GM06990 (cell line): Measurements from ENCODE around the gene FBXL12.
A peak's percentile ranks its signal among the peaks of the same experiment; 100 is the strongest.

Source experiments
- DNase-seq: peaks from one replicate; pipeline ENCODE4 v3.0.0-alpha.2; 2011; ENCODE audit not compliant: insufficient read length; ENCODE audit errors: extremely low read depth
- H3K27me3 ChIP-seq: replicated peaks from 2 replicates; pipeline ENCODE4 v1.6.0; 2011; ENCODE audit warnings: low read length; ENCODE audit not compliant: control insufficient read depth, insufficient read depth
- H3K36me3 ChIP-seq: 2 replicates; pipeline ENCODE4 v1.5.1; 2011; ENCODE audit warnings: low read length; ENCODE audit not compliant: control insufficient read depth, insufficient read depth
- H3K4me3 ChIP-seq: replicated peaks from 2 replicates; pipeline ENCODE4 v1.5.1; 2011; ENCODE audit warnings: low read depth, mild to moderate bottlenecking, control low read depth, low read length
- CTCF ChIP-seq: IDR thresholded peaks from 2 replicates; pipeline ENCODE4 v1.5.1; 2011; ENCODE audit warnings: low read length, control low read depth, mild to moderate bottlenecking, inconsistent platforms; ENCODE audit not compliant: insufficient read depth, poor library complexity, severe bottlenecking

FBXL12 gene

GRCh38 chr19:9782338-9782737, 36.5 kb downstream of the FBXL12 start:
- no peaks in the 10 kb centered on the region for H3K27me3 ChIP-seq
- no peak for TF ChIP-seq CTCF
- no peak for DNase-seq
- H3K36me3 ChIP-seq = no peaks in the 10 kb centered on the region
- no peak overlapping the region for H3K4me3 ChIP-seq

- peak; percentile 97 for DNase-seq
- Histone ChIP-seq H3K36me3 (no peaks in the 10 kb centered on the region), H3K4me3 (peak within 1 kb of the TSS; percentile 76), H3K27me3 (no peaks in the 10 kb centered on the region)
- no peak for TF ChIP-seq CTCF
Measured at GRCh38 chr19:9768175-9769112, 50.4 kb downstream of the FBXL12 start, which contains the start of gene ZNF846. Gene ZNF846 (minus strand): TSS chr19:9768738. CDS start chr19:9764950, 3,788 bp downstream.
